ENCODE measurements around the gene TEX44. TPM values are rescaled to one million over a fixed set of nuclear protein-coding genes. Genes with fewer than 3 reads are reported as not detected.
"Not testable (repeated sequence)": the region's sequence is repeated elsewhere in the genome, so short reads cannot be mapped to it uniquely, and the experiment has no call there.

The TEX44 gene
- total RNA-seq = not detected in 2 replicates

DNA sequence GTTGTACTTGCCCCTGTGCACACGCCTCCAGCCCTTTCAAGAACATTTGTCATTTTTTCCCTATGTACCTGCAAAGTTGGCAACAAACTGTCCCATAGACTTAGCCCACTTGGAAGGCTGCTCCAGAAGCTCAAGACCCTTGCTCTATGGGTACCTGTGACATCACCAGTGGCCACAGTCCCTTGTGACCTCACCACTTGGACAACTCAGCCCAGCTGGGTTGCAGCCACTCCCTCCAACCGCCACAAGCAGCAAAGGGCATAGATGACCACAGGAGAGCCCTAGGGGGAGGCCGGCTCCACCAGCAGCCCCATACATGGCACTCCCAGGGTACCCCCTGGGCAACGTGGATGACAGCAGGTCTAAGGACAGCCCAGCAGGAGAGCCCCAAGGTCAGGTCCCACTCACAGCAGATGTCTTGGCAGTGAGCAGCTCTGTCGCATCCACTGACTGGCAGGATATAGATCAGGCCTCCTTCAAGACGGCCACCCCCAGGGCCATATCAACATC, at the start of gene TEX44:
Gene TEX44 (plus strand): TSS at position 229 of the 510 bp plus-strand sequence. CDS start 88 bp downstream, at position 317.
- no peak for DNase-seq

- peak; percentile 36 for DNase-seq
Observed at GRCh38 chr2:231545105-231545902, 47.4 kb upstream of the TEX44 start.

DNA sequence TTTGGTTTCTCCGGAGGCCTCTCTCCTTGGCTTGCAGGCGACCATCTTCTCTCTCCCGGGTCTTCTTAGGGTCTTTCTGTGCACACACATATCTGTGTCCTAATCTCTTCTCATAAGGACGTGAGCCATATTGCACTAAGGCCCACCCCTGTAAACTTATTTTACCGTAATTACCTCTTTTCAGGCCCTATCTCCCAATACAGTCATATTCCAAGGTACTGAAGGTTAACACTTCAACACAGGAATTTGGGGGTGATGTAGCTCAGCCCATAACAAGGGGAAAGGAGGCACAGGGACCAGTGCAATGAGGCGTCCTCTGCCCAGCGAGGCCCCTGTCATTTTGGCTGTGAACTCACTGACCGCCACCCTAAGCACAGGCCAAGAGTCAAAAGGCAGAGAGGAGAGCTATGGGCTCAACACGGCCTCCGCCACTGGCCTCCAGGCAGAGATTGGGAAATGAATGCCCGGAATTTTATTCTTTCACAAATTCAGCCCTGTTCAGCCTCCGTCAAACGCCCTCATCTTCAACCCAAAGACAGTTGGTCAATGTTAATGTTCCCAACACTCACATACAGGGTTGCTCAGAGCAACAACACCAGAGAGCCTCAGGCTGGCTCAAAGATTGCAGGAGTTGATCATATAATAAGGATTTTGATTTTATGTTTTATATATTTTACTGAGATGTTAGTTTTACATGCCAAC, 46.5 kb upstream of the TEX44 start:
- no peak for DNase-seq

DNA sequence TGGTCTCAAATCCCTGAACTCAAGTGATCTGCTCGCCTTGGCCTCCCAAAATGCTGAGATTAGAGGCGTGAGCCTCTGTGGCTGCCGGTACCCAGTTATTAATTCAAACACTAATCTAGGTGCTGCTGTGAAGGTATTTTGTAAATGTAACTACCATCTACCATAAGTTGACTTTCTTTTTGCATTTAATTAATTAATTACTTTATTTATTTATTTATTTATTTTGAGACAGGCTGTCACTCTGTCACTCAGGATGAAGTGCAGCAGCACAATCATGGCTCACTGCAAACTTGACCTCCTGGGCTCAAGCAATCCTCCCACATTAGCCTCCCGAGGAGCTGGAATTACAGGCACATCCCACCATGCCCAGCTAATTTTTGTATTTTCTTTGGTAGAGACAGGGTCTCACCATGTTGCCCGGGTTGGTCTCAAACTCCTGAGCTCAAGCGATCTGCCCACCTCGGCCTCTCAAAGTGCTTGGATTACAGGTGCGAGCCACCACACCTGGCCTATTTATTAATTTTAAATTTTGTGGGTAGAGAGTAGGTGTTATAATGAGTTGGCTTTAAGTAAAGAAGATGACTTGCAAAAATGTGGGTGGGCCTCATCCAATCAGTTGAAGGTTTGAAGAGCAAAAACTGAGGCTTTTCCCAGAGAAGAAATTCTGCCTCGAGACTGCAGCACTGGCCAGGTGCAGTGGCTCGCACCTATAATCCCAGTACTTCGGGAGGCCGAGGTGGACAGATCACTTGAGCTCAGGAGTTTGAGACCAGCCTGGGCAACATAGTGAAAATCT, 45.2 kb upstream of the TEX44 start:
- DNase-seq = no peak

DNA sequence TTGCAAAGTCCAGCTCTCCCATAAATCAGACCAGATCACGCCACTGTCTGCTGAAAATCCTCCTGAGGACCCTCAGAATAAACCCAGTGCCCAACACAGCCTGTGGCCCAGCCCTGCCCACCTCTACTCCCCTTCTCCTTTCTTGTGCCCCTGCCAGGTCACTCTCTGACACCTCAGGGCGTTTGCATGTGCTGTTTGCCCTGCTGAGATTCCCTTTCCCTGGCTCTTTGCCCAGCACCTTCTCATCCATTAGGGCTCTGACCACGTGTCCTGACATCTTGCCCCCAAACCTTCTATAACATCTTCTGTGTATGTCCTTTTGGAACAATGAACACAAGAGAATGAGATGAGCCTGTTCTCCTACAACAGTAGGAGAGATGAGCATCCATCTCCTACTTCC, 43.9 kb upstream of the TEX44 start:
- no peak for DNase-seq

GRCh38 chr2:231549446-231550239, 43.0 kb upstream of the TEX44 start:
- DNase-seq = peak; percentile 33

GRCh38 chr2:231552752-231553151, 39.9 kb upstream of the TEX44 start:
- no peak for DNase-seq

DNA sequence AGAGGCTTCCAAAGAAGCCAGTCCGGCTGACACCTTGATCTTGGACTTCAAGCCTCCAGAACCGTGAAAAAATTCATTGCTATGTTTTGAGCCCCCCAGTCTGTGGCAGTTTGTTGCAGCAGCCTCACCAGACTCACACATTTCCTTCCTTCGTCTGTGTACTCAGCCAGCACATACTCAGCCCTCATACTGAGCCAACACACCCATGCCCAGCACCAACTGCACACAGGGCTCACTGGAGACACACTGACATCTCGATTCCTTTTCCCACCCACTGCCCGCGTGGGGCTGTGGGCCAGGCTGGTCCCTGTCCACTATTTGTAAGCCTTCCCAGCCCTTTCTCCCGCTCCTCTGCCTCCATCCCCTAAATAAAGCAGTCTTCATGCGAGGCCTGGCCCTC, 38.3 kb upstream of the TEX44 start:
- DNase-seq = peak; percentile 39

DNA sequence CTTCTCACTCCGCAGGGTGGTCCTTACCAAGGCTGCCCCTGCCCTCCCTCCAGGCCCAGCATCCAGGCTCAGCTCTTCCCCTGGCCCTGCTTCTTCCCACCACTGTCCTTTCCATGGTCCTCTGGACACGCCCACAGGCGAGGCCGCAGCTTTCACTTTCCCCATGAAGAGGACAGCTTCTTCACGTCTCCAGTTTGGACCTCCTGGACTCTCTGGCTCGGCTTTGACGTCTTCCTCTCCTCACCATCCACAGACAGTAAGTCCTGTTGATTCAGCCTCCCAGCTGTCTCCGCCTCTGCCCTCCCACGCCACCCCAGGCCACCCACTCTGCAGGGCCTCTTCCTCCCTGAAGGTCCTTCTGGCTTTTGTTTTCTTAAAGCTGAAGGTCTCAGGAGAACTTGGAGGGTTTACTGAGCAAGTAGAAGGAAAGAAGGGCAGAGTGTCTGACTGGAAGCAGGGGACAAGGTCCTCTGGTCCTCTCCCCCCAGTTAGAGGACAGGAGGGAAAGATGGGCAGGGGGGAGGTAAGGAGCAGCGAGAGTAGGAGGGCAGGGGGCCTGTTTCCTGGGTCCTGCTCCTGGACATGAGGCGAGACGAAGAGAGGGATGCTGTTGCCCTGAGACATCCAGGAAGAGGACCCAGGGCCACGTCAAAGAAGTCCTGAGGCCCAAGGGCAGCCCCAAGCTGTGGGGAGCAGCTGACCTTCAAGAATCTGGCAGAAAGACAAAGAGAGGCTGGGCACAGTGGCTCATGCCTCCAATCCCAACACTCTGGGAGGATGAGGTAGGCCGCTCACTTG, 37.7 kb upstream of the TEX44 start:
- DNase-seq = peak; percentile 37

GRCh38 chr2:231556496-231556895, 36.2 kb upstream of the TEX44 start:
- not testable (repeated sequence) for DNase-seq

GRCh38 chr2:231556981-231557380, 35.7 kb upstream of the TEX44 start:
- no peak for DNase-seq

DNA sequence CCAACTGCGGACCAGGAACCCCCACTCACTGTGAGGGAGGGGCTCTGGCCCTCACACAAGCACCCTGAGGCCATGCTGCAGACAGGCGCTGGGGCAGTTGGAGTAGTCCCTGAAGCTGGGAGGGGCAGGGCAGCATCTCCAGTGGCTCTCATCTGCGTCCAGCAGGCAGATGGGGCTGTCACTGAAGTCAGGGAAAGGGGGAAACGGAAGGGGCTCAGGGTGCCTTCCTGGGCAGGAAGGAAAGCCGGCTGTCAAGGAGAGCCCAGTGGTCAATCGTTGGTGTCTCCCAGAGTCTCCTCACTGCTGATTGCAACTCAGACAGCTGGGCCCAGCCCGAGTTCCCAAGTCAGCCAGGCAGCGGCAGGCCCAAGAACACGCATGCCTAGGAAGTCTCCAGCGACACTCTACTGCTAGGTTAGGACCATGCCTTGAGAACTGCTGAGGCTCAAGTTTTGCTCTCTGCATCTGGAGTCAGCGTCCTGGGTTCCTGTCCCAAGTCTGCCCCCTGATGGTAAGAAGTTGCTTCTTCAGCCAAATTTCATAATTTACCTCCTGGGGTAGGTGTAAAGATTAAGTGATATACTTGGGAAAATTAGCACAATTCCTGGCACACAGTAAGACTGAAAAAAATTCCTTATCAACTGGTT, 35.0 kb upstream of the TEX44 start:
- DNase-seq = peak; percentile 90

GRCh38 chr2:231563378-231563961, 29.2 kb upstream of the TEX44 start:
- DNase-seq = peak; percentile 80

DNA sequence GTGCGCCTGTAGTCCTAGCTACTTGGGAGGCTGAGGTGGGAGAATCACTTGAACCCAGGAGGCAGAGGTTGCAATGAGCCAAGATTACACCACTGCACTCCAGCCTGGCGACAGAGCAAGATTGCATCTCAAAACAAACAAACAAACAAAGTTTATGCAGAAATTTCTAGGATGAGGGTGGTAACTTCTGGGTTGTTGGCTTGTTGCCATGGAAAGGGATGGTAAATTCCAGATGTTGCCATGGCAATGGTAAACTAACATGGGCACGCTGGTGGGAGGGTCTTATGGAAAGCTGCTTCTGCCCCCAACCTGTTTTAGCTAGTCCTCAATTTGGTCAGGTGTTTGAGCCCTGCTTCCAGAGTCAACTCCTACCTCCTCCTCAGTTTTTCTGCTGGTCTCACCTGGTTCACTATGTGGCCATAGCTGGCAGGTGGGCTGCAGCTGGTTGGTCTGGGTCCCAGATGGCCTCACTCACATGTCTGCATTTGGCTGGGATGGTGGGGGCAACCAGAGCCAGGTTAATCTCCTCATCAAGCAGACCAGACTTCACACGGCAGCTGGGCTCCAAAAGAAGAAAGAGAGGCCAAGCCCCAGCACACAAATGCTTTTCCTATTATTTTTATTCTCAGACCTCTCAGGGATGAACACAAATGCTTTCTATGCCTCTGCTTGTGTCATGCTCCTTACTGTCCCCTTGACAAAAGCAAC, 26.6 kb upstream of the TEX44 start:
- DNase-seq = no peak

DNA sequence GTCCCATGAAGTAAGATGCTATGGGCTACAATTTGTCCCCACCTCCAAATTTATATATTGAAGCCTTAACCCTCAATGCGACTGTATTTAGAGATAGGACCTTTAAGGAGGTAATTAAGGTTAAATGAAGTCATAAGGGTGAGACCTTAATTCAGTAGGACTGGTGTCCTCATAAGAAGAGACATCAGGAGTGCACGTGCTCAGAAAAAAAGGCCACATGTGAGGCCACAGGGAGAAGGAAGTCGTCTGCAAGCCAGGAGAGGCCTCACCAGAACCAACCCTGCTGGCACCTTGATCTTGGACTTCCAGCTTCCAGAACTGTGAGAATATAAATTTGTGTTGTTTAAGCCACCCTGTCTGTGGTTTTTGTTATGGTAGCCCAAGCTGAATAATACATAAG, 25.5 kb upstream of the TEX44 start:
- no peak for DNase-seq

GRCh38 chr2:231568098-231568784, 24.4 kb upstream of the TEX44 start:
- no peak for DNase-seq

- no peak for DNase-seq
Observed at GRCh38 chr2:231568785-231569435, 23.8 kb upstream of the TEX44 start.

- not testable (repeated sequence) for DNase-seq
Observed at GRCh38 chr2:231570915-231571314, 21.7 kb upstream of the TEX44 start.

Data from dermis blood vessel endothelial cell (primary cell).